GM18858 (cell line): ENCODE data around the gene MTERF1.
"Not testable (repeated sequence)": the region's sequence is repeated elsewhere in the genome, so short reads cannot be mapped to it uniquely, and the experiment has no call there.

ENCODE experiments used
- ATAC-seq: cut with Tn5 transposase; IDR thresholded peaks from one replicate; pipeline ENCODE4 v1.9.1; 2021; ENCODE audit not compliant: unreplicated experiment

MTERF1 gene

DNA sequence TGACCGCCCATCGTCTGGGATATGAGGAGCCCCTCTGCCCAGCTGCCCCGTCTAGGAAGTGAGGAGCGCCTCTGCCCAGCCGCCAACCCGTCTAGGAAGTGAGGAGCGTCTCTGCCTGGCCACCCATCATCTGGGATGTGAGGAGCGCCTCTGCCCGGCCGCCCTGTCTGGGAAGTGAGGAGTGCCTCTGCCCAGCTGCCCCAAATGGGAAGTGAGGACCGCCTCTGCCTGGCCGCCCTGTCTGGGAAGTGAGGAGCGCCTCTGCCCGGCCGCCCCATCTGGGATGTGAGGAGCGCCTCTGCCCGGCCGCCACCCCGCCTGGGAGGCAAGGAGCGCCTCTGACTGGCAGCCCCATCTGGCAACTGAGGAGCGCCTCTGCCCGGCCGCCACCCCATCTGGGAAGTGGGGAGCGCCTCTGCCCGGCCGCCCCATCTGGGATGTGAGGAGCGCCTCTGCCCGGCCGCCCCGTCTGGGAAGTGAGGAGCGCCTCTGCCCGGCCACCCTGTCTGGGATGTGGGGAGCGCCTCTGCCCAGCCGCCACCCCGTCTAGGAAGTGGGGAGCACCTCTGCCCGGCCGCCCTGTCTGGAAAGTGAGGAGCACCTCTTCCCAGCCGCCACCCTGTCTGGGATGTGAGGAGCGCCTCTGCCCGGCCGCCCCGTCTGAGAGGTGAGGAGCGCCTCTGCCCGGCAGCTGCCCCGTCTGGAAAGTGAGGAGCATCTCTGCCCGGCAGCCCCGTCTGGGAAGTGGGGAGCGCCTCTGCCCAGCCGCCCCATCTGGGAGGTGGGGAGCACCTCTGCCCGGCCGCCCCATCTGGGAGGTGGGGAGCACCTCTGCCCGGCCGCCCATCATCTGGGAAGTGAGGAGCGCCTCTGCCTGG, 7.1 kb upstream of the MTERF1 start:
- not testable (repeated sequence) for ATAC-seq

DNA sequence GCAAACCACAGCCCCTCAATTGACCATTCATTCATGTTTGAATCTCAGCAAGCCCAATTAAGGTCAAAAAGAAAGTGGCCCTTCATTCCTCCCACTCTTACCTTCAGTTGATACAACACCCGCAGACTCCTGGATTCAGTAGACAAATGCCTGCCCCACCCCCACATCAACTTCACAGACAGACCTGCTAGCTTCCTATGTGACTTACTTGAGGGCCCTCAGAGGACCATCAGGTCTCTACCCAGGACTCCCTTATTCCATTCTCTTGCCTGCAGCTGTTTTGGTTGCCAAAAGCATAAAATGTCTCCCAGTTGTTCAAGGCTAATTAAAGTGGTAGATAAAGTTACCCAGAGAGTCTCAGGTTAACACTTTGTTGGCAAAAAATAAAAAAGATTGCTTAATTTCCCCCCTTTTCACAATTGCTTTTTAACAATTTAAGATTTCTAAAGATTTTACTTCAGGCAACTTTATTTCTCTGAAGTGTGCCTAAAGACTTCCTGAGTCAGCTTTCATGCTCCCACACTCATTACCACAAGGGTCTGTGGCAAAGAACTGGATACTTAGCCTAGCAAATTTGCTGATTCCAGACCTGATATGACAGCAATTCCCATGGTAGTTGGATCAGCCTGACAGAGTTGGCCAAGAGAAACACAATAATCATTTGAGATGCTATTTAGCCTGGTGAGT, 3.3 kb upstream of the MTERF1 start:
- ATAC-seq = no peak

DNA sequence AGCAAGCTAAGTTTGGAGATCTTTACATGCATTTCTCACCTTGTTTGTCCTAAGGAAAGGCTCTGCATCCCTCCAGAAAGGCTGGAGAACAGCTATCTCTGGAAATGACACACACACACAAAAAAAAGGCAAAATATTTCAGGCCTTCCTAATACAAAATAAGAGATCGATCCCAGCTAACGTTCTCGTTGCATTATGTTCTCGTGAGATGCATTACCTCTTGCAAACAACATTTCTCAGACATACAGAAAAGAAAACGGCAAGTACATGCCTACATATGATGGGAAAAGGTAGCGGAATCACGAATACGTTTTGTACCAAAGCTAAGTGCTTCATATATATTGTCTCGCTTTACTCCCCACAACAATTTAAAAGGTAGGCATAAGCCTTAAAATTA, 488 bp downstream of the MTERF1 start:
- ATAC-seq = peak; percentile 3

DNA sequence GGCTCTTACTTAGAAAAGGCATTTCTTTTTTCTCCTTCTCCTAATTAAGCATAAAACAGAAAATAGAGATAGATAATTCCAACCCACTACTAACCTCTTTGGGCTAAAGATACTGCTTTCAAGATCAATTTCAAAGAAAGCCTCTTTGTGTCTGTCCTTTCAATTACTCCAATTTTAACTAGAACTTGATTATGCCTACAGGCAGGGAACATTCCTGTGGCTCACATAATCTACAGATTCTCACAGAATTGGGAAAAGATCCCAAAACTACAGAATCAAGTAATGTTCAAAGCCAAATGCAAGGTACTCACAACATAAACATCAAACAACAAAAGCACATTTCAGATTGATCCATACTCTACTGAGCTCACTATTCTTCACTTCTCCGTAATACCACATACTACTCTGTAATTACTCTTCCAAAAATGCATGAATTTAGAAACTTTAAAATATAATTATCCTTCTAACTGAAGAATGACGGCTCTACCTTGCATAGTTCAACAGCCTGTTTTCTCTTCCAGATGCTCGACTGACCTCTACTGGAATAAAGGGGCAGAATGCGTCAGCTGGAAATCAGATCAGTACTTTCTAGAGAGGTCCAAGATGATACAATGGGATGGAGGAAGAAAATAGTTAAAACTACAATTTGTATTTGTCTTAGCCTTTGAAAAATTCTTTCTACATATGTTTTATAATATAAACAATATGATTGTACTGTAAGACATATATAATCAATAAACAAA, 3.9 kb downstream of the MTERF1 start:
- ATAC-seq = no peak

DNA sequence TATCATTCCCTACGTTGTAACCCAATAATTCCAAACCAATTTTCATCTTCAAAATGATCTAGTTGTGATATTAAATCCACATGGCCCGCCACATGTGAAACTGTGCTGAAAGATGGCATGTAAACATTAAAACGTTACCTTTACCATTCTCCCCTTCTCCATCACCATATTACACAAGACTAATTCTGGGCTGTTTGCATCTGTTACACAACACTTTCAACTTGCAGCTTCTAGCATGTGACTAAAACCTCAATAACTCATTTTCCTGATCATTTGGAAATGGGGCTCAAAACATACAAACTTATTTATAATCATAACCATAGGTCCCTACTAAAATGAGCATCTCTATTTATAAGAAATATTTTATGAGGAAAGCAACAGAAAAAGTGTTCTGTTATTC, 4.7 kb downstream of the MTERF1 start:
- no peak for ATAC-seq

DNA sequence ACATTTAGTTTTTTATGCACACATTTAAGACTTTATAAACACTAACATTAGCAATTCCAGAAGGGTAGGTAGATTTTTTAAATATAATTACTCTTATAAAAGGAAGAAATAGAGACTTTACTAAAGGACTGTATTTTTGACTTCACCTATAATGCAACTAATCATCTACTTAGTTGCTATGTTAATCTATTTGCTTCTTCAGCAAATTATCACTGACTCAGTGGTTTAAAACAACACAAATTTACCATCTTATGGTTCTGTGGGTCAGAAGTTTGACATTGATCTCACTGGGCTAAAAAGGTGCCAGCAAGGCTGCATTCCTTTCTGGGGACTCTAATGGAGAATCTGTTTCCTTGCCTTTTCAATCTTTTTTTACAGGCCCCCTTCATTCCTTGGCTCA, 7.6 kb downstream of the MTERF1 start:
- no peak for ATAC-seq

DNA sequence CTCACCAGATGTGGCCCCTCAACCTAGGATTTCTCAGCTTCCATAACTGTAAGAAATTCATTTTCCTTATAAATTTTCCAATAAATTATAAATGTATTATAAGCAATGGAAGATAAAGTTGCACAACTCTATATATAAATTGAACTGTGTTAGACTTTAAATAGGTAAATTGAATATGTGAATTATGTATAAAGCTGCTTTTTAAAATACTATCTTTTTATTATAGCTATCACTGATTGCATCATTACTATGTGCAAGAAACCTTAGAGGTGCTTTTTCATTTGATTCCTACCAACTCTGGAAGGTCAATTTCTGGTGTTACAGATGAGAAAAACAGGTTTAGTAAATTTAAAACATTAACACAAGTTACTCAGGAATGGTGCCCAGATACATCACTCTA, 8.4 kb downstream of the MTERF1 start:
- ATAC-seq = no peak

DNA sequence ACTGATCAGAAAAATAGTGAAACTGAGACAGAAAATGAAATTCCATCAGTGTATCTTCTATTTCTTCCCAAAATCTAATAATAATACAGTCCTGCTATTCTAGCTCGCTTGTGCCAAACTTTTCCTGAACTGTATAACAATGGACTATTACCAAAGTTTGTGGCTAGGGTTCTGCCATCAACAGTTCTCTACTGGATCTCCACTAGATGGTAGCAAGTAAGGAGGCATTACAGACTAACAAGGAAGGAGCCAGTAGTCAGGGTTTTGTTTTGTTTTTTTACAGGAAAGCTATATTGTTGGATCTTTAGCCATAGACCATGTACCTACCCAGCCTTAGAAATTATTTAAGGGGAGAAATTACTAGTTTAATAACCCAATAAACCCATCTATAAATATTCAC, 10.8 kb downstream of the MTERF1 start:
- ATAC-seq = no peak

DNA sequence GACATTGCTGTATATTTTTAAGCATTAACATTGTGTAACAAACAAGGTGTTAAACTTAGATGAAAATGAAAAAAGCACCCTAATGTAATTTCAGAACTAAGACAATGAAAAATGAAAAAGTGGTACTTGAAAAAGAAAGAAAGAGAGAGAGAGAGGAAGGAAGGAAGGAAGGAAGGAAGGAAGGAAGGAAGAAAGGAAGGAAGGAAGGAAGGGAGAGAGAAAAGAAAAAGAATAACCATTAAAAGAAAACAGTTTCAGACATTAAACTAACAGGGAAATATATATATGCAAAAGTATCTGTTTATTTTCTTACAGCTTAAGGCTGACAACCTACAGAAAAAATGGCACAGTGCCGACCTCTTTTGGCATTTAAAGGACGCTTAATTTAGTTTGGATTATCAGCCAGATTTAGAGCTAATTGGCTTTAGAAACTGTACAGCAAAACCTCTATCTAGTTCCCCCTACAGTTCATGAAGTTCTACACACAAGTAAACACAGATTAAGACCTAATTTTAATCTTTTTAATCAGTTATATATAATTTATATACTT, 13.8 kb downstream of the MTERF1 start:
- ATAC-seq = no peak

DNA sequence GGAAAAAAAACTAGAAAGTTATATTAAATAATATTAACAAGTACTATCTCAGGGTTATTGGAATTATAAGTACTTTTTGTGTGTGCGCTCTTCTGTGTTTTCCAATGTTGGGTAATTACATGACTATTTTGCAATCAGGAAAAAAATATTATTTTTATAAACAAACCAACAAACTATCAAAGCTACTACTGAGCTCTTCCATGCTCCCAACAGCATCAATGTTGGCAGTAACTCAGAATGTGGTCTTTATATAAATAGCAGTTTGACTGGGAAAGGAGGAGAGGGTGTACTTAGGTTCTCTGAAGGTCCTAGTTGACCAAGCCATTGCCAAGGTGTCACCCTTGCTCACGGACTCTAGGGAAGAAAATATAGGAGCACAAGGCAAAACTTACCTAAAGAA, 15.0 kb downstream of the MTERF1 start:
- ATAC-seq = no peak

DNA sequence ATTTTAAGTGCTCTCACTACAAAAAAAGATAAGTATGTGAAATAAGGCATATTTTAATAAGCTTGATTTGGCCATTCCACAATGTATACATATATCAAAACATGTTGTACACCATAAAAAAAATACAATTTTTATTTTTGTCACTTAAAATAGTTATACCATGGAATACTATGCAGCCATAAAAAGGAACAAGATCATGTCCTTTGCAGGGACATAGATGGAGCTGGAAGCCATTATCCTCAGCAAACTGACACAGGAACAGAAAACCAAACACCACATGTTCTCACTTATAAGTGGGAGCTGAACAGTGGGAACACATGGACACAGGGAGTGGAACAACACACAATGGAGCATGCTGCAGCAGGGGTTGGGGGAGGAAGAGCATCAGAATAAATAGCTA, 15.9 kb downstream of the MTERF1 start:
- not testable (repeated sequence) for ATAC-seq

DNA sequence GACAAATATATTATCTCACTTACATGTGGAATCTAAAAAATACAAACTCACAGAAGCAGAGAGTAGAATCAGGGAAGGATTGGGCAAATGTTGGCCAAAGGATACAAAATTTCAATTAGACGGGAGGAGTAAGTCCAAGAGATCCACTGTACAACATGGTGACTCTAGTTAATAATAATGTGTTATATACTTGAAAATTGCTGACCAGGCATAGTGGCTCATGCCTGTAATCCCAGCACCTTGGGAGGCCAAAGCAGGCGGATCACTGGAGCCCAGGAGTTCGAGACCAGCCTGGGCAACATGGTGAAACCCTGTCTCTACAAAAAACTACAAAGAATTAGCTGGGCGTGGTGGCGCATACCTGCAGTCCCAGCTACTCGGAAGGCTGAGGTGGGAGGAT, 16.4 kb downstream of the MTERF1 start:
- ATAC-seq = no peak

DNA sequence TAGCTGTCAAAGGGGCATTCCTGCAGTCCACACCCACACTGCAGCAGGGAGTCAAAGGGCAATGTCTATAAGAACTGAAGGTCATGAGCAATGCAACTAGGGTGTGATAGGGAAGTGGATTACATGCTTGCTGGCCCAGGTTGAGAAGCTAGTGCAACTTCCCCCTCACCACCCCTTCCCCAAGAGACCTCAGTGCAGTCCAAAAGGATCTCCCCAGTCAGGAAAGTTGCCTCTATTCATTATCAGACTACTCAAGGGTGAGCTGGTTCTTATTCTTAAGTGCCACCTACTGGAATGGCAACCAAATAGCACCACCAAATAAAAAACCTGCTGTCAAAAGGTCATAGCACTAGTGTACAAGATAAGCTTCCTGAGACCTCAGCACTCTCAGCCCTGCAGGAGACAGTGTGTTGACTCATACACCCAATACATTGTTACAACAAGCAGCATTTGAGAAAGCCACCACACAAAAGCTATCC, 28.2 kb downstream of the MTERF1 start:
- ATAC-seq = peak; percentile 73

DNA sequence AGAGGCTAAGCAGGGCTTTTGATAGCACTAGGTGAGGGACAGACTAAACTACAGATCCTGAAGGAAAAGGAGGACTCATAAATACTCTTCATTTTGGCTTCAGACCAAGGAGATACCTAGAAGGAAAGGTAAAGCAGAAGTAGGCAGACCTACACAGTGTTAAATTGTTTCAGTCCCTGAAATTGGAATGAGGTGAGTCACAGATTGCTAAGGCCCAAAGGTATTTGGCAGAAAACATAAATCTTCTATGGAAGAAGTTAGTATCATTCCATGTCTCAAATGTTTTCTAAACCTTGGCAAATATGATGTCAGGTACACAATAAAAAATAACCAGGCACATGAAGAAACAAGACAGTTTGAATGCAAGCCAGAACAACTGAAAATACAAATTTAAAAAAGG, 30.0 kb downstream of the MTERF1 start:
- no peak for ATAC-seq

DNA sequence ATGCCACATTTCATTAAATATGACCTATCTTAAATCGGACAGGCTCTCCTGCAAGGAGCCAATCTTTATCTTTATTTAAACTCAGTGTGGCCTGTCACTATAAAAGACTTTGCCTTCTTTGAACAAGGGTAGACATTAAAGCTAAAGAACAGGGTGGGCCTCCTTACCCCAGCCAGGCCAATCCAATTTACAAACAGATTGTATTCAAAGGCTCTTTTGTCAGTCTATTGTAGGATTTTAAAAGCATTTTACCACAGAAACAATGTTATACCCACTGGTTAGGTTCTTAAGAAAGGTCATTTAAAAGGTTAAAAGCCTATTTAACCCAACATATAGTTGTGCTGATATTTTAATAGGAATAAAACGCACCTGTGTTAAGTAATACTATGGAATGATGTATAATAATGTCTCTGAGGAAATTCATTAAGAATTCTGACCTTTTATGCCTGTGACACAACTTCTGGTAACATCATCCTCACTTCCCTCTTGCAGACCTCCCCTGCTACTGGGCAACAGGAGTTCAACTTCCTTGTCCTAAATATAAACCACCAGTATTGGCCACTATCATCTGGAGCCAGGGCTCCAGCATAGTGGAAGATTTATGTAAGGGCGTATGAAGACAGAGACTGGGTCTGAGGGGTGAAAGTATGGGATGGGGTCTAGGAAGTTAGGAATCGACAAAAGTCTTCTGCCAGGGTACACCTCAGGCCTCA, 32.5 kb downstream of the MTERF1 start:
- ATAC-seq = no peak

DNA sequence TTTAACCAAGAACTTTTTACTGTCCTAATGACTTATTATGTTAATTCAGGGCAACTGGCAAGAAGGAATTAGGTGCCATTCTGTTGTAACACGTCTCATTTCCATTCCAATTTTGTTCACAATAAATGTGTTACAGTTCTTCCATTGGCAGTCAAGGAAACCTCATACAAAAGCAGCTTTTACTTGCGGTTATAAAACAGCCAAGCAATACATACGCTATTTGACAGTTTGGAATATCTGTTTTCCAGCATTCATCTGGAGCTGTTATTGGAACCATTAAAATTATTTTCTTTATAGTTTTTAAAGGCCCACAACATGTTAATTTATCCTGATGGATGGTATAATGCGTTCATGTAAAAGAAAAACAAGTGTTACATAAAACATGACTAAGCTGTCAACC, 33.3 kb downstream of the MTERF1 start:
- no peak for ATAC-seq

DNA sequence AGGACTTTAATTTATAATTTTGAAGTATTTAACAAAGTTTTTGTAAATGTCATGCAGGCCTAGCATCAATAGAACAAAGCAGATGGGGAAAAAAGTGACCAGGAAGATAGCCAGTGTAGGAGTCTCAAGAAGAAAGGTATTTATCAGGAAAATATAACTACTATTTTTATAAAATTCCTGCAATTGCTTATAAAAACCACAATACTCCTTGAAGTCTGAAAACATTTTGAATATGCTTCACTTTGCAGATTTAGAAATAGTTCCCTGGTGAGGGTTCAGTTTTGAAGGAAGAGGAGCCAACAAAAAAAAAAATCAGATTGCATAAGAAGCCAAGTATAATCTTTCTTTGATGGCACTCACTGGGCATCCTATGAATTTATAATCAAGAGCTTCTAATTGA, 34.1 kb downstream of the MTERF1 start:
- ATAC-seq = no peak

DNA sequence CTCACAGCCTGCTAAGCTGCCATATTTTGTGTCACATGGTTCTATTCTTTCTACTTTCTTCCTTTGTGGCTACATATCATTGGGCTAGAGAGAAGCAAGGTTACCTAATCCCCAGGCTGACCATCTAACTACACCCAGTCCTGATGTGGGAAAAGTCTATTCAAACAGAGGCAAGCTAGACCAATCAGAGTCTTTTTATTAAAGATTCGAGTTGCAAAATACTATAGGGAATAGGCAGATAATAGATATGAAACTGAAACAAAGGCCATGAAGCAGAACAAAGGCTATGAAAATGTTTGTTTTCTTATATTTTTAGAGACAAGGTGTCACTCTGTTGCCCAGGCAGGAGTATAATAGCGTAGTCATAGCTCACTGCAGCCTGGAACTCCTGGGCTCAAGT, 36.7 kb downstream of the MTERF1 start:
- ATAC-seq = peak; percentile 91

DNA sequence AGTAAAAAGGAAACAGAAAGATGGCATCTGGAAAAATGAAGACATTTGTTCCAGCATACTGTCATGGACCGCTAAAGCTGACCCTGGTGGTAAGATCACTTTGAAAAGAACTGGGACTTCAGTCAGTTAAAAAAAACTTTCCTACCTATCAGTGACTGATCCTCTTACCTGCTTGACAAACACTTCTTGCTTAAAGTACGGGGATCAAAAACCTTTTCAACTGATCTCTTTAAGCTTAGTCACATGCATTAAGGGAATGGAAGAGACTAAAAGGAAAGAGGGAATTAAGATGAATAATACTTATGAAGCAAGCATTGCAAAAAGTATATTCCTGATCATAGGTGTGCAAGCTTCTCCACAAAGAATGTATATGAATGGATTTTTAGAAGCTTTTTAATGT, 42.1 kb downstream of the MTERF1 start:
- no peak for ATAC-seq

DNA sequence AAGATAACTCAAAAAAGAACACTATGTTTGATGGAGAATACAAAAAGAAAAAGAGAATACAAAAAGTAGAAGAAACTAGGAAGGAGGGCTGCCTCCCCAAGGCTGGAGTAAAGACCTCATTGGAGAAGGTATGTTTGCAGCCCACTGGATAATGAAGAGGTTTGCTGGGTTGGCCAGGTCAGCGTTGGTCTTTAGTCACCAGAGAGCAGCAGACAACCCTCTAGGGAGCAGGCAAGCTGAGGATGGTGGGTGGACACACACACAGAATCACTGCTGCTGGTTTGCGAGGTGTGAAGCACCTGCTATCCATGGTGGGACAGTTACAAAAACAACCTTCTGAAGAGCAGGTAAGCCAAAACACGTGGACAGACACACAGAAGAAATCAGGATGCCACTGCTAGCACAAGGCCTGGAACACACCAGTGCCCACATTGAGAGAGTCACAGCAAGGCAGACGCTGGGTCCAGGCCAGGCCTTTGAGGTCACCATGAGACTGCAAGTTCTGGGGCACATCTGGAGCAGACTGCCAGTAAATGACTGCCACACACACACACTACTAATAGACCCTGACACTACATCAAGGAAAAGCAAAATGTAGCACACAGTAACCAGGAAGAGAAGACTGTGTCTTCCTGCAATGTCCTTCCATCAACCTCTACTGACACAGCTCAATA, 43.0 kb downstream of the MTERF1 start:
- ATAC-seq = no peak
